Activated naive CD4-positive, alpha-beta T cell (primary cell): ENCODE data around the gene MYO7B.

ENCODE experiments used
- DNase-seq, 4 experiments: peaks; one replicate each; lab custom pipeline; 2025; lab: John Stamatoyannopoulos, UW

Gene MYO7B

GRCh38 chr2:127680706-127681287 lies 145.3 kb downstream of the MYO7B start:
- no peak for DNase-seq

- no peak for DNase-seq
Measured at GRCh38 chr2:127681288-127681804, 145.9 kb downstream of the MYO7B start.

DNA sequence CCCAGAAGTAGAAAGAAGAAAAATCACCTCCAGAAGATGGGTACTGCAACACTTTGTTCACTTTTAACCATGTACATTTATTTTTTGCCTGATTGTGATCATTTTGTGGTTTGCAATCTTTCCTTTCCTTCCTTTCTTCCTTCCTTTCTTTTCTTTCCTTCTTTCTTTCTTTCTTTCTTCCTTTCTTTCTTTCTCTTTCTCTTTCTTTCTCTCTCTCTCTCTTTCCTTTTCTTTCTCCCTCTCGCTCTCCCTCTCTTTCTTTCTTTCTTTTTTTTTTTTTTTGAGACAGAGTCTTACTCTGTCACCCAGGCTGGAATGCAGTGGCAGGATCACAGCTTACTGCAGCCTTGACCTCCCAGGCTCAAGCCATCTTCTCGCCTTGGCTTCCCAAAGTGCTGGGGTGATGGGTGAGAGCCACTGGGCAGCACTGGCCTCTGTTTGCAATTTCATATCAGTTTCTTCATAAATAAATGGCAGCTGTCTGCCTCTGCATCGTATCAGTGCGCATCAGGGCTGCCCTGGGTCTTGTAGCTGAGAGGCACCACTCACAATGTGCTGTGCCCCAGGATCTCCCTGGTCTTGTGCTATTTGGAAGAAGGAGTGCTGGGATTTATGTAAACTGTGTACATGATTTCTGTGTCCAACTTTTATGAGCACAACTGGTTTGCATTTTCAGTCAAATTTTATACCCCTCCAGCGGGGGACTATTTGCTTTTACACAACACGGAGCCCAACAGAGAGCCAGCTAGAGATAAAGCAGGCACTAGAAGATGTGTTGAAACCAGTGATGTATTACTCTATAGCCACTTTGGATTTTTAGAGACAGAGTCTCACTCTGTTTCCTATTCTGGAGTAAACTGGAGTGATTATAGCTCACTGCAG lies 146.7 kb downstream of the MYO7B start:
- DNase-seq = no peak

- DNase-seq = no peak
Measured at GRCh38 chr2:127683056-127683455, 147.6 kb downstream of the MYO7B start.

- DNase-seq = no peak
Measured at GRCh38 chr2:127683757-127684156, 148.3 kb downstream of the MYO7B start.

DNA sequence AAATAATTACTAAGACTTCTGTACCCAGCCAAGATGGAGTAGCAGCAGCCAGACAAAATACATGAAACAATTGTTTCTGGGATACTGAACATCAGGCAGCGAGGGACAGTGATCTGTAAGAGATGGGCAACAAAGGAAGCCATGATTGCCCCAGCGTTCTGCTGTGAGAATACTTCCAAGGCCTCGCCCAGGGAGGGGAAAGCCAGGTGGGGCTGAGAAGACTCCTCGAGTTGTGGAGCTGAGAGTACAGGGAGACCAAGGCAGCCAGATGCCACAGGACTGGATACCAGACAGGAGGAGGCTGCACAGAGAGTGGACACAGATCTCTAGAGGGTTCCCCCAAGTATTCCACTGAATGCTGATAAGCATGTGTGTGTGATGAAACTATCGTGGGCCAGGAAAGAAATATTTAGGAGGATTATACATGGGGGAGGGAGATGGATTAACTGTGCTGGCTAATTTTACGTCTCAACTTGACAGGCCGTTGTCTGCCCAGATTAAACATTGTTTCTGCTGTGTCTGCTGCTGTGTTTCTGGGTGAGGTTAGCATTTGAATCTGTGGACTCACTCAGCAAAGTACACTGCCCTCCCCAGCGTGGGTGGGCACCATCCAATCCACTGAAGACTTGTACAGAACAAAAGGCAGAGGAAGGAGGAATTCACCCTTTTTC lies 150.1 kb downstream of the MYO7B start:
- DNase-seq = no peak
